HFFc6 (cell line): ENCODE results near the gene ZNF385D. TPM values are rescaled to one million over a fixed set of nuclear protein-coding genes. Genes with fewer than 3 reads are reported as not detected.

Source experiments
- DNase-seq: peaks from one replicate; pipeline ENCODE4 v3.0.0-alpha.2; 2018
- H3K27ac Mint-ChIP-seq: 2 replicates; pipeline ENCODE4 v1.8.0; 2020; ENCODE audit warnings: mild to moderate bottlenecking, mixed read lengths
- H3K27me3 Mint-ChIP-seq: 2 replicates; pipeline ENCODE4 v1.8.0; 2021; ENCODE audit warnings: mild to moderate bottlenecking, moderate library complexity, mixed read lengths; ENCODE audit not compliant: insufficient read depth
- H3K36me3 Mint-ChIP-seq: 2 replicates; pipeline ENCODE4 v1.8.0; 2021; ENCODE audit warnings: low read depth, mixed read lengths
- H3K4me1 Mint-ChIP-seq: 2 replicates; pipeline ENCODE4 v1.8.0; 2020; ENCODE audit warnings: low read depth, mixed read lengths
- H3K4me3 Mint-ChIP-seq: 2 replicates; pipeline ENCODE4 v1.8.0; 2020; ENCODE audit warnings: mild to moderate bottlenecking, moderate library complexity, mixed read lengths
- H3K9me3 Mint-ChIP-seq: 2 replicates; pipeline ENCODE4 v1.8.0; 2020; ENCODE audit warnings: mild to moderate bottlenecking, mixed read lengths
- total RNA-seq, 6 experiments: library from RNA; stranded (reverse); fragmentation: NEBNext Ultra II Directional; extraction: Animal tissue kit (Norgen Biotek cat#: 25700); gene quantifications; 2 replicates in 1 of 6; 3 replicates in 5 of 6; pipeline ENCODE4 v1.2.3, GENCODE V29; 2021
- TF ChIP-seq, protein P1 (sequence below): fragments of 200-600 bp; sonication (generic); IDR thresholded peaks from 2 replicates; pipeline ENCODE4 v1.5.0; 2021; ENCODE audit warnings: antibody characterized with exemption, mild to moderate bottlenecking

The ZNF385D gene
- total RNA-seq, 6 experiments from 2014 or later = 3.0 to 4.8 (median 4.1) TPM

DNA sequence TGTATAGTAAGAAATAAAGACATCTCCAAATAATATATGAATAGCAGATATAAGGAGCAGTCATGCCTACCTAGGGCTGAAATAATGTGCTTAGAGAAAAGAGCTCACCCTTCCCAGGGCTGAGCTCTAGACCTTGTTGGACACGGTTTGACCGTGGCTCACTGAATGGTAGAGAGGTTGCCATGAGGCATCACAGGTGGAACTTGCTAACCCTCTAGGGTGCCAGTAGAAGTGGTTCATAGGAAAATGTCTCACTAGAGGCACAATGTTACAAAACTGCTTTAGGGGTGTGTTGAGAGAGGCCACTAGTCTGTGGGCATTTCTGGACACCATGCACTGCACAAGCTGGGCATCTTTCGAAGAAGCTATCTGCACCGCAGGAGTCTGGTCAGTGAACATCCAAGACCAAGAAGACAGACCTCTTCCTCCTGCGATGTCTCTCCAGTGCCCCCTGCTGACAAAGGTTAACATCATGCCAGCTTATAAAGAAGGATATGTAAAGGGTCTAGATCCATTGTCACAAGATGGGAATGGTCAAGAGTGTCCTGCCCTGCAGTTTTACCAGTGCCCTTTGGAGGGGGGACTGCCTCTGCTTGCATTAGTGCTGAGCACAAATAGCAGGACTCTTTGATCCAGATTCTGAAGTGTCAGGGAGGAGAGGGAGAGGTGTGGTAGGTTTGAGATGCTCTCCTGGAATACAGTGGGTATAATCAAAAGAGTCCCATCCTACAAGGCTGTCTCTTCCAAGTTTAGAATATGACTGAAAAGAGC is 266.8 kb downstream of the ZNF385D start:
- peak; percentile 77 for DNase-seq
- peak overlapping the region; percentile 17; the same call in 1 of the 2 replicates for H3K27ac Mint-ChIP-seq
- no peaks in the 10 kb centered on the region for H3K9me3 Mint-ChIP-seq
- no peaks in the 10 kb centered on the region for H3K36me3 Mint-ChIP-seq
- TF ChIP-seq, protein P1, sequence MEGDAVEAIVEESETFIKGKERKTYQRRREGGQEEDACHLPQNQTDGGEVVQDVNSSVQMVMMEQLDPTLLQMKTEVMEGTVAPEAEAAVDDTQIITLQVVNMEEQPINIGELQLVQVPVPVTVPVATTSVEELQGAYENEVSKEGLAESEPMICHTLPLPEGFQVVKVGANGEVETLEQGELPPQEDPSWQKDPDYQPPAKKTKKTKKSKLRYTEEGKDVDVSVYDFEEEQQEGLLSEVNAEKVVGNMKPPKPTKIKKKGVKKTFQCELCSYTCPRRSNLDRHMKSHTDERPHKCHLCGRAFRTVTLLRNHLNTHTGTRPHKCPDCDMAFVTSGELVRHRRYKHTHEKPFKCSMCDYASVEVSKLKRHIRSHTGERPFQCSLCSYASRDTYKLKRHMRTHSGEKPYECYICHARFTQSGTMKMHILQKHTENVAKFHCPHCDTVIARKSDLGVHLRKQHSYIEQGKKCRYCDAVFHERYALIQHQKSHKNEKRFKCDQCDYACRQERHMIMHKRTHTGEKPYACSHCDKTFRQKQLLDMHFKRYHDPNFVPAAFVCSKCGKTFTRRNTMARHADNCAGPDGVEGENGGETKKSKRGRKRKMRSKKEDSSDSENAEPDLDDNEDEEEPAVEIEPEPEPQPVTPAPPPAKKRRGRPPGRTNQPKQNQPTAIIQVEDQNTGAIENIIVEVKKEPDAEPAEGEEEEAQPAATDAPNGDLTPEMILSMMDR = peak; percentile 90
- H3K27me3 Mint-ChIP-seq = no peaks in the 10 kb centered on the region
- H3K4me1 Mint-ChIP-seq = peaks cover 58% of the 10 kb centered on the region
- no peak overlapping the region for H3K4me3 Mint-ChIP-seq

DNA sequence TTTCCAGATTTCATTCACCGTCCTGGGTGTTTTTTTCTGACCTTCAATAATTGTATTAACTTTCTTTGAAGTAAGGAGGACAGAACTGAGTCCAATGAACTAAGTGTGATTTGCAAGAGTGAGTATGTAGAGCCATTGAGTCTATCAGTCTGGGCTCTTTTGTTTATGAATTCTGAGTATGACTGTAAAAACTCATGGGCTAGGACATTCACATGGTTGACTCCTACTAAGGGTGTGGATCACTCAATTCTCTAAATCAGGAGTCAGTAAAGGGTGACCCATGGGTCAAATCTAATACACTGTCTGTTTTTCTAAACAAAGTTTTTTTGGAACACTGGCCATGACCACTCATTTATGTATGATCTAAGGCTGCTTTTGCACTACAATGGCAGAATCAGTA is 269.0 kb downstream of the ZNF385D start:
- Mint-ChIP-seq H3K27ac (no peak overlapping the region; the same call in 1 of the 2 replicates), H3K4me3 (no peak overlapping the region), H3K9me3 (no peaks in the 10 kb centered on the region), H3K36me3 (peaks cover 1% of the 10 kb centered on the region; the same call in 1 of the 2 replicates), H3K27me3 (no peaks in the 10 kb centered on the region), H3K4me1 (peaks cover 74% of the 10 kb centered on the region)
- TF ChIP-seq, protein P1 = no peak
- no peak for DNase-seq

DNA sequence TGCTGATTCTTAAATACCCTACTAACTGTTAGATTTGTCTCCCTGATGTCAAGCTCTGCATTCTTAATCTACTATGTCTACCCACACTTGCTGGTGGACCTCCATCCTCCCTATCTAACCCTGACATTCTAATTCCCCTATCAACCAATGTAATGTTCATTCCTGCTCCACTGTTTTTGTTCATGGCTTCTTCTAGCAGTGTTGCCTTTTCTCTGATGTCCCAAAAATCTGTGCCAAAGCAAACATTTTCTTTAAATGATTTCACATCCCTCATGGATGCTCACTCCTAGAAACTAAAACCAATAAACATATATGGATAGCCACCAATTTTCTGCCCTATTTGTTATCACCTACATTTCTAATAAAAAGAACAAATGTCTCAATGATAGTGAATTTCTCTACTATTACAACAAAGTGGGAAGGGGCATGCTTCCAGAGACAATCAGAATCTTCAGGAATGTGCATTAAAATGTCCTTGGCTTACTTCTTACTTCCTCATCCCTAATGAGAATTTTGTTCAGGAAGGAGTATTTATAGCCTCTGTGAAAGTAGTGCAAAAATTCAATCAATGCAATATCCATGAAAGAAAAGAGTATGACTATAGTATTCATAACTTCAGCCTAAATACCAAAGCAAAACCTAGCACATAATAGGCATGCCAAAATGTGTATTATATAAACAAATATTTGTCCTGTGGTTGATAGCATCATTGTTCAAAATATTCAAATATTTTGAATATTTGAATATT is 273.3 kb downstream of the ZNF385D start:
- H3K4me1 Mint-ChIP-seq = peaks cover 53% of the 10 kb centered on the region
- H3K36me3 Mint-ChIP-seq = peaks cover 5% of the 10 kb centered on the region; the same call in 1 of the 2 replicates
- H3K9me3 Mint-ChIP-seq = no peaks in the 10 kb centered on the region
- H3K4me3 Mint-ChIP-seq = no peak overlapping the region
- TF ChIP-seq, protein P1 = no peak
- H3K27me3 Mint-ChIP-seq = no peaks in the 10 kb centered on the region
- H3K27ac Mint-ChIP-seq = peak overlapping the region; percentile 82
- peak; percentile 64 for DNase-seq

DNA sequence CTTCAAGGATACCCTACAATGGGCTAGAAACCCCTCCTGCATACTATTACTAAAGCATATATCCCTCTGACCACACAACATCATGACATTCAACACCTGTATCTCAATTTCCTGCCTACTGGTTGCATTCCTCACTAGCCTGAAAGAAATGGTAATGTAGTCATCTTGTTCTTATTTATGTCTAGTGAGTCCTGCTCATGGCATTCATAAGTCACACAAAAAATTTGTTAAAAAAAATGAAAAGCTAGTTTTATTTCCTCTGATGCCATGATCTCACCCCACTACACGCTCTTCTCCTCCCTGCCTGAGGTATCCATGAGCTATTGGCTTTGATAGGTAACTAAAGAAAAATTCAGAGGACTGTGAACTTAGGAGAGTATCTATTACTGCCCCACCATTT is 284.5 kb downstream of the ZNF385D start:
- H3K36me3 Mint-ChIP-seq = no peaks in the 10 kb centered on the region; the same call in 1 of the 2 replicates
- no peaks in the 10 kb centered on the region; the same call in 1 of the 2 replicates for H3K27me3 Mint-ChIP-seq
- peaks cover 51% of the 10 kb centered on the region for H3K4me1 Mint-ChIP-seq
- H3K4me3 Mint-ChIP-seq = no peak overlapping the region
- TF ChIP-seq, protein P1 = no peak
- H3K9me3 Mint-ChIP-seq = no peaks in the 10 kb centered on the region
- peak overlapping the region; percentile 38 for H3K27ac Mint-ChIP-seq
- peak; percentile 25 for DNase-seq

DNA sequence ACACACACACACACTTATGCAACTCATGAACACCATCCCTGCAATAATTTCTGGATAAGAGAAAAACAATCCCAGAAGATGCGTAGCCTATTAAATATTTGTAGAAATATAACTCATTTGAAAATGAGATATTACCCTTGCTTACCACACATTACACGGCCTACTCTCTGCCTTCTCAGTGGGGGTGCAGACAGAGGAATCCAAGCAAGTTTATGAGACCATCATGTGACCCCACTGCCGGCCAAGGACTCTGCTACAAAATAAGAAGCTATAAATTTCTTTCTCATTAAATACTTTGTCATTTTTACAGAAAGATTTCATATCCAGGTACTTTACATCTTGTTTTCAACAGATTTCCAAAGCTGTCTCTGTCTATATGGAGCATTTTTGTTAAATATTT is 286.3 kb downstream of the ZNF385D start:
- Mint-ChIP-seq H3K4me3 (no peak overlapping the region), H3K9me3 (no peaks in the 10 kb centered on the region), H3K27ac (no peak overlapping the region), H3K4me1 (peaks cover 56% of the 10 kb centered on the region), H3K27me3 (no peaks in the 10 kb centered on the region; the same call in 1 of the 2 replicates), H3K36me3 (no peaks in the 10 kb centered on the region; the same call in 1 of the 2 replicates)
- no peak for DNase-seq
- TF ChIP-seq, protein P1 = no peak
